NCI-H187 treated with DMSO at 0.1 percent for 48 hours (cell line): ENCODE data around the gene MRPS23.

Source experiments
- DNase-seq: peaks from one replicate; lab custom pipeline; 2025; lab: John Stamatoyannopoulos, UW

The MRPS23 gene

GRCh38 chr17:57794841-57795240 is 55.0 kb downstream of the MRPS23 start:
- no peak for DNase-seq

GRCh38 chr17:57788725-57789124 is 61.1 kb downstream of the MRPS23 start:
- no peak for DNase-seq

GRCh38 chr17:57785022-57785421 is 64.8 kb downstream of the MRPS23 start:
- DNase-seq = no peak
